ENCODE data around the gene C13orf42.

Gene C13orf42

GRCh38 chr13:51033421-51034185, 77.5 kb downstream of the C13orf42 start:
- DNase-seq (ENCODE audit: low spot score), result no peak

GRCh38 chr13:51032831-51033230, 78.2 kb downstream of the C13orf42 start:
- DNase-seq (ENCODE audit: low spot score), result no peak
